ENCODE data around the gene CD1E.
"Not testable (repeated sequence)": the region's sequence is repeated elsewhere in the genome, so short reads cannot be mapped to it uniquely, and the experiment has no call there.

The CD1E gene

DNA sequence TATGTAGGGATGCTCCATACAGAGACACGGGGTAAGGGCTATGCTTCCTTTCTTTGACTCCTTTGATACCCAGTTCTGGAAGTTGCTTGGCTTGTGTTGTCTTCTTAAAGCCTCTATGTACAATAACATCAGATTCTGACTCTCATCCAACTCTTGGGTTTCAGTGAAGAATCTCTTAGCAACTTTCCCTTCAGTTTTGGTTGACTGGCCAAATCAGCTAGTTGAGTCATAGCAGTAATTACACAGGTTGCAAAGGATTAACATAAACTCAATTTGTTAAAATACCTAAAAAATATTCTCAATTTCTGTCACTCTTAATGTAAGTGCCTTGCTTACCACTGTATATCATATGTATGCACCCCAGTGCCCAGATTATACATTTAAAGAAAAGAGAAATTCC is 9.2 kb downstream of the CD1E start:
- no peak for DNase-seq (ENCODE audit: low read depth)

DNA sequence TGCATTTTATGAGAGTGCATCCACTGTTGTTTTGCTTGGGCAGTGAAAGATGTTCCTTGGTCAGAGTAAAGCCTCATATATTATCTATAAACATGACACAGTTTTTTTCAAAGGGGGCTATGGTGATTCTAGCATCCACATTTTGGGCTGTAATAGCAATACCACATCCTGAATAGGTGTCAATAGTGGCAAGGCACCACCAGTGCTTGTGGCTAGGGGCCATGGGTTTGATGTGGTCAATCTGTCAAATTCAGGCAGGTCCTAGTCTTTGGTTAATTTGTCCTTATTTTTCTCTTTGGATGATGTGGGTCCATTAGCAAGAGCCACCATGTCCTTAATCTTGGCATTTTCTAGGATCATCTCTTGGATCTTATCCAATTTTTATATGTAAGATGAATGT is 13.1 kb downstream of the CD1E start:
- DNase-seq (ENCODE audit: low read depth) = no peak

DNA sequence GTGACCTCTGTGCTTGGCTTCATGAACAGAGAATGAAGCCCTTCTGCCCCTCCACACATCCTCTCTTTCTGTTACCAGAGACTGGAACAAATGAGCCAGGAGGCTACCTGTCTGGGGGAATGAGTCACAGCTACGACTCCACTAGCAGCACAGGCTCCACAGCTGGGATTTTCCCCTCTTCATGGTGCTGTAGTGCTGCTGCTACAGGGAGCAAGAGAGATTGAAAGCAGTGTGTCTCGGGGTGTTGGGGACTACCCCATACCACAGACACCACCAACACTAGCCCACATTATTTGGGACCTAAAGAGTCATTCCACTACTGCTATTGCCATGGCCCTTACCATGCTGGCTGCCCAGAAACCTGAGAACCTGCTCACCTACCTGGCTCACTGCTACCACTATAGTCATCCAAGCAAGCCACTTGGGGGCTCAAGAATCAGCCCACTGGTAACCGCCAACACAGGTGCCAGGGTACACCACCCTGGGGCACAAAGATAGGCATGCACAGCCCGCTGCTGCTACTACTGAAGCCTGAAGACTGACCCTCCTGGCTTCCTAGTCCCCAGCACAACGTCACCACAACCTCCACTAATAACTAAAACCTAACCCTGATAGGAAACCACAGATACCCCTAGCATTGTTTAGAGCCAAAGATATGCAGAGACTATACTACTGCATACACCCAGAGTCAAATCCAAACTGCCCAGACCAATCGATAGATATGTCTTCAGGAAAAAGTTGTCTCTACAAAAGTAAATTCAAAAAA is 17.7 kb downstream of the CD1E start:
- no peak for DNase-seq (ENCODE audit: low read depth)

DNA sequence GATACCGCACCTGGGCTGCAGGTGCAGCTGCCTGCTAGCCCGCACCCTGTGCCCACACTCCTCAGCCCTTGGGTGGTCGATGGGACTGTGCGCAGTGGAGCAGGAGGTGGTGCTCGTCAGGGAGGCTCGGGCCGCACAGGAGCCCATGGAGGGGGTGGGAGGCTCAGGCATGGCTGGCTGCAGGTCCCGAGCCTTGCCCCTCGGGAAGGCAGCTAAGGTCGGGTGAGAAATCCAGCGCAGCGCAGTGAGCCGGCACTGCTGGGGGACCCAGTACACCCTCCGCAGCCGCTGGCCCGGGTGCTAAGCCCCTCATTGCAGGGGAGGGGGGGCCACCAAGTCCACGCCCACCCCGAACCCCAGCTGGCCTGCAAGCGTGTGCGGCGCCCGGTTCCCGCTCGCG is 20.4 kb downstream of the CD1E start:
- DNase-seq (ENCODE audit: low read depth) = not testable (repeated sequence)

DNA sequence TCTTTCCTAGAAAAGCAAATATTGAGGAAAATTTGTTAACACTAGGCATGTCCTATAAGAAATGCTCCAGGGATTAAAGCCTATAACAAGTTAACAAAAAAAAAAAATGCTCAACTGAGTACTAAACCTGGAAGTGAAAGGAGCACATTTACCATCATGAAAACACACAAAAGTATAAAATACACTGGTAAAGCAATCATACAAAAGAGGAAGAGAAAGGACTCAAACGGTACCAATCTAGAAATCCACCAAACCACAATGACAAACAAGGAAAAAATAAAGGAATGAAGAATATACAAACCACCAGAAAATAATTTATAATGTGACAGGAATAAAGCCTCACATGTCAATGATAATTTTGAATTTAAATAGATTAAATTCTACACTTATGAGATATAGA is 21.2 kb downstream of the CD1E start:
- no peak for DNase-seq (ENCODE audit: low read depth)

DNA sequence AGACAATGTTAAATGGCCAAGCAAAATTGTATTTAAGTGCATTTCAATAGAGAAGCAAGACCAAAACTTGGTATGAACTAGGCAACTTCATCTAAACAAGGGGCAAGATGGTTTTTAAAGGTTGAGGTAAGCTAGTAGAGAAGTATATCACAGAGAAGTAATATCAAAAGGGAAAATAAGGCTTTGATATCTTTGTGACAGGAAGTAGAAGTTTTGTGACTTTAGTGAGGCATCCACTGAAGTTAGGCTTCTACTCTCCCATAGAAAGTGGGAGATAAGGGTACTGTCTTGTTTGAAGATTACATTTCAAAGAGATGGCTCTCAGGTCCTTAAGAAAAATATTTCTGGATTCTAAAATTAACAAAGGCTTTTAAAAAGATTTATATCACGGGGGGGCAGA is 36.6 kb downstream of the CD1E start:
- no peak for DNase-seq (ENCODE audit: low read depth)

DNA sequence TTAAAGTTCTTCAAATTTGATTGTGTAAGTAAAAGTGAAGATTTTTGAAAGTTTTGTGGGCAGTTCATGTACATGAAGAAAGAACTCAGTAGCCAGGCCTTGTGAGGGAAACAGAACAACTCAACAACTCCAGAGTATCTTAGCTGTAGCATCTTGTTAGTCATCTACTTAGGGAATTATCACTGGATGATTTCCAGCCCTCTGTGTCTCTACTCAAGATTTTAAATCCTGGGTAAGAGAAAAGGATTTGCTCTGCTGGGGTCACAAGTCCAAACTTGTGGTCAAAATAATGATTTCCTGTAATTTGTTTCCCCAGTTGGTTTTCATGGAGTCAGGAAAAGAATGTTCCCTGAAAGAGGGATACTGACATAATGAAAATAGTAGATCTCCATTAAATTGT is 37.4 kb downstream of the CD1E start:
- DNase-seq (ENCODE audit: low read depth) = no peak

DNA sequence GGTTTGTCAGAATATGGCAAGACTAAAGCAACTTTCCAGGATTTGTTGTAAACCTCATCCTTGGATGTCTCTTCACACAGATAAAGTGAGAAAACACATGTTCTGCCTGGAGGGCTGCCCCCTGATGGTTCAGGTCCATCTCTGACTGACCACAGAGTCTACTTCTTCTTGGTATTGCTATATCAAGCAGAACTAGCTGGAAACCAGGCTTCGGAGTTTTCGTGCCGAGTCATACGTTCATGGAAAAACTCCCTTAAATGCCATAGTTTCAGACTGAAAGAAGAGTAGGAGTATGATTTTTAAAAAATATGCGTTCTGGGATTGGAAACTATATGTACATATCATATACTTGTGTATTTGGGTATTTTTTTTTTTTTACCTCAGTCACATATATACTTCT is 39.8 kb downstream of the CD1E start:
- no peak for DNase-seq (ENCODE audit: low read depth)

DNA sequence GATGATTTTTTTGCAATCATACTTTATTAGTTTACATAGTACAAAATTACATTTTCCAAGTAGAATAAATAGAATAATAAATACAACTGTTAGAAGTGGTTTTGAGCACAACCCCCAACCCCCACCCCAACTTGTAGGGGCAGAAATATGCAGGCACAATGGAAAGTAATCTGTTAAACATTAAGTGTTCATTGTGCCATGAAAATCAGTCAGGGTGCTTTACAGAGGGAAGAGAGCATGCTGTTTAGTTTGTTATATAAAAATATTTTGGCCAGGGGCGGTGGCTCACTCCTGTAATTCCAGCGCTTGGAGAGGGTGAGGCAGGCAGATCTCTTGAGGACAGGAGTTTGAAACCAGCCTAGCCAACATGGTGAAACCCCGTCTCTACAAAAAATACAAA is 43.0 kb downstream of the CD1E start:
- no peak for DNase-seq (ENCODE audit: low read depth)

DNA sequence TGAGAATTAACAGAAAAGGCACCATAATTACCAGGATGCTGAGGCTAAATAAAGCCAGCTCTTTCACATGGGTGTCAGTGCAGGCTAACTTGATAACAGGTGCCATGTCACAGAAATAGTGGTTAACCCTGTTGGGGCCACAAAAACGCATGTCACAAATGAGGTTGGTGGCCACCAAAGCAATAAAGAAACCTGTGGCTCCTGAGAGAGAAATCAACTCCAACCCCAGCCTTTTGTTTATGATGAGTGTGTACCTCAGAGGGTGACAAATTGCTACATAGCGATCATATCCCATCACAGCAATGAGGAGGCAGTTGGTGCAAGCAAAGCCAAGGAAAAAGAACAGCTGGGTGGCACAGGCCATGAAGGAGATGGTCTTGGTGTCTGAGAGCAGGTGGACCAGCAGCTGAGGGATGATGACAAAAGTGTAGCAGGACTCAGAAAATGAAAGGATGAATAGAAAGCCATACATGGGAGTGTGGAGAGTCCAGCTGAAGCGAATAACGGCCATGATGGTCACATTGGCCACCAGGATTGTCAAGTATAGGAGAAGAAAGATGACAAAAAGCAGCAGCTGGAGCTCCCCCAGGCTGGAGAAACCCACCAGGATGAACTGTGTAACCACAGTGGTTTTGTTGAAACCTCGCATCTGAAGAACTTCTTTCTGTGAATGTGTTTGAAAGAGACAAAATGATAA is 45.3 kb downstream of the CD1E start, which contains the start of gene OR10T2:
Gene OR10T2 (minus strand): TSS at position 649 of the 697 bp plus-strand sequence. CDS start 0 bp downstream, at position 649.
- no peak for DNase-seq (ENCODE audit: low read depth)

DNA sequence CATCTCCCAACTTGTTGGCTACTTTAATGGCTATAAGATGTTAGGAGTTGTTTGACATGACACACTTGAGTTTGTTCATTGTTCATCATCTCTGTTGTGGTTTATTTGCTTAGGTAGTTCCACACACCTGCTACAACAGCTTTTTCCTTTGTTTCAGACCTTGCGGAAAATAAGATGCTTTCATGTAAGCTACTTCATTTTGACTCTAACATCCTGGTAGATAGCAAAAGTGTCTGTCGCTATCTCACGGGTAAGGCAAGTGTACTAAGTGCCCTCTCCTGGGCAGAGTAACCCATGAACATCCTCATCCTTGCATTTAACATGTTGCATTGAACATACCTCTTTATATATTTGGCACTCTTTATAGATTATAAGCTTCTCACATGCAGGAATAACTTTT is 47.2 kb downstream of the CD1E start:
- DNase-seq (ENCODE audit: low read depth) = no peak

DNA sequence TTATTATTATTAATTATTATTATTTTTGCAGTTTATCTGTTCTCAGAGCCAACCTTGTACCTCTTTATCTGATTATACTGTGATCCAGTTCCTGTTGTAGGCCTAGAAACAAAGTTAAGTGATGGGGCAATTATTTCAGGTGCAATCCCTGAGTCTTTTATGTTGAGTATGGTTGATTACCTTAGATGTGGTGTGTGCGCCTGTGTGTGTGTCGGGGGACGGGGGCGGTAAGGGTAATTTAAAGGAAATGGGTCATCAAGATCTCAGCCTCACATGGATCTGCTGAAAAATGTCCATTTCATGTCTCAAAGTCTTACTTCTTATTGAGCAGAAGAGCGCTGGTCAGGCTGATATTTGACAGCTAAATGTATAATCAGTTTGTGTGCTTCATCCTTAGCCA is 53.4 kb downstream of the CD1E start:
- no peak for DNase-seq (ENCODE audit: low read depth)
